Measurements from ENCODE around the gene MBD5. TPM values are rescaled to one million over a fixed set of nuclear protein-coding genes. Genes with fewer than 3 reads are reported as not detected.
"Not testable (repeated sequence)": the region's sequence is repeated elsewhere in the genome, so short reads cannot be mapped to it uniquely, and the experiment has no call there.

Gene MBD5
- total and polyA plus RNA-seq, 7 donors = 2.3 to 81.1 (median 67.0) TPM

- WGBS, 2 donors = 86 to 89% methylated on average over 6 of the region's 6 CpGs
- intact Hi-C loops (cut with DNase I) = no loop called here
These were observed 521.7 kb downstream of the MBD5 start for GRCh38 chr2:148542614-148543013.

GRCh38 chr2:148543088-148543540 is 522.2 kb downstream of the MBD5 start:
- WGBS, 2 donors = 94% methylated on average over 5 of the region's 5 CpGs
- H3K27ac ChIP-seq; H3K9me3 ChIP-seq; intact Hi-C loops (cut with DNase I); DNase-seq; H3K27me3 ChIP-seq; H3K36me3 ChIP-seq; H3K4me3 ChIP-seq; H3K4me1 ChIP-seq: not testable (repeated sequence)

More at GRCh38 chr2:148542614-148543013, 521.7 kb downstream of the MBD5 start:
- H3K9me3 ChIP-seq = no peaks in the 10 kb centered on the region
- H3K27ac ChIP-seq = no peak overlapping the region
- H3K27me3 ChIP-seq = no peaks in the 10 kb centered on the region
- H3K4me3 ChIP-seq = no peak overlapping the region
- H3K36me3 ChIP-seq = no peaks in the 10 kb centered on the region
- DNase-seq = no peak
- no peaks in the 10 kb centered on the region for H3K4me1 ChIP-seq
- no peak for TF ChIP-seq POLR2AphosphoS5 (IDR thresholded peaks at IDR 0.05)
- no peak for TF ChIP-seq EP300 (IDR thresholded peaks at IDR 0.05)
- no peak for TF ChIP-seq POLR2A (IDR thresholded peaks at IDR 0.05)
- TF ChIP-seq, protein P1, sequence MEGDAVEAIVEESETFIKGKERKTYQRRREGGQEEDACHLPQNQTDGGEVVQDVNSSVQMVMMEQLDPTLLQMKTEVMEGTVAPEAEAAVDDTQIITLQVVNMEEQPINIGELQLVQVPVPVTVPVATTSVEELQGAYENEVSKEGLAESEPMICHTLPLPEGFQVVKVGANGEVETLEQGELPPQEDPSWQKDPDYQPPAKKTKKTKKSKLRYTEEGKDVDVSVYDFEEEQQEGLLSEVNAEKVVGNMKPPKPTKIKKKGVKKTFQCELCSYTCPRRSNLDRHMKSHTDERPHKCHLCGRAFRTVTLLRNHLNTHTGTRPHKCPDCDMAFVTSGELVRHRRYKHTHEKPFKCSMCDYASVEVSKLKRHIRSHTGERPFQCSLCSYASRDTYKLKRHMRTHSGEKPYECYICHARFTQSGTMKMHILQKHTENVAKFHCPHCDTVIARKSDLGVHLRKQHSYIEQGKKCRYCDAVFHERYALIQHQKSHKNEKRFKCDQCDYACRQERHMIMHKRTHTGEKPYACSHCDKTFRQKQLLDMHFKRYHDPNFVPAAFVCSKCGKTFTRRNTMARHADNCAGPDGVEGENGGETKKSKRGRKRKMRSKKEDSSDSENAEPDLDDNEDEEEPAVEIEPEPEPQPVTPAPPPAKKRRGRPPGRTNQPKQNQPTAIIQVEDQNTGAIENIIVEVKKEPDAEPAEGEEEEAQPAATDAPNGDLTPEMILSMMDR (IDR thresholded peaks at IDR 0.05) = no peak

GRCh38 chr2:148545390-148546256 is 524.7 kb downstream of the MBD5 start:
- intact Hi-C loops (cut with DNase I) = no loop called here
- 84 to 90% methylated on average over 8 of the region's 8 CpGs for WGBS, 2 donors
- Histone ChIP-seq H3K27me3 (no peaks in the 10 kb centered on the region), H3K4me3 (no peak overlapping the region), H3K9me3 (no peaks in the 10 kb centered on the region), H3K27ac (no peak overlapping the region), H3K4me1 (no peaks in the 10 kb centered on the region), H3K36me3 (no peaks in the 10 kb centered on the region)
- TF ChIP-seq, protein P1 (IDR thresholded peaks at IDR 0.05) = no peak
- TF ChIP-seq EP300 (IDR thresholded peaks at IDR 0.05) (no peak), POLR2A (IDR thresholded peaks at IDR 0.05) (no peak), POLR2AphosphoS5 (IDR thresholded peaks at IDR 0.05) (no peak)
- DNase-seq = no peak

GRCh38 chr2:148546270-148546669 is 525.4 kb downstream of the MBD5 start:
- TF ChIP-seq POLR2A (IDR thresholded peaks at IDR 0.05) (no peak), EP300 (IDR thresholded peaks at IDR 0.05) (no peak), POLR2AphosphoS5 (IDR thresholded peaks at IDR 0.05) (no peak)
- TF ChIP-seq, protein P1 (IDR thresholded peaks at IDR 0.05) = no peak
- Histone ChIP-seq H3K36me3 (no peaks in the 10 kb centered on the region), H3K9me3 (no peaks in the 10 kb centered on the region), H3K4me3 (no peak overlapping the region), H3K27ac (no peak overlapping the region), H3K27me3 (no peaks in the 10 kb centered on the region), H3K4me1 (no peaks in the 10 kb centered on the region)
- no peak for DNase-seq
- intact Hi-C loops (cut with DNase I) = no loop called here
- WGBS, 2 donors = 73 to 98% methylated on average over 1 of the region's 1 CpG

DNA sequence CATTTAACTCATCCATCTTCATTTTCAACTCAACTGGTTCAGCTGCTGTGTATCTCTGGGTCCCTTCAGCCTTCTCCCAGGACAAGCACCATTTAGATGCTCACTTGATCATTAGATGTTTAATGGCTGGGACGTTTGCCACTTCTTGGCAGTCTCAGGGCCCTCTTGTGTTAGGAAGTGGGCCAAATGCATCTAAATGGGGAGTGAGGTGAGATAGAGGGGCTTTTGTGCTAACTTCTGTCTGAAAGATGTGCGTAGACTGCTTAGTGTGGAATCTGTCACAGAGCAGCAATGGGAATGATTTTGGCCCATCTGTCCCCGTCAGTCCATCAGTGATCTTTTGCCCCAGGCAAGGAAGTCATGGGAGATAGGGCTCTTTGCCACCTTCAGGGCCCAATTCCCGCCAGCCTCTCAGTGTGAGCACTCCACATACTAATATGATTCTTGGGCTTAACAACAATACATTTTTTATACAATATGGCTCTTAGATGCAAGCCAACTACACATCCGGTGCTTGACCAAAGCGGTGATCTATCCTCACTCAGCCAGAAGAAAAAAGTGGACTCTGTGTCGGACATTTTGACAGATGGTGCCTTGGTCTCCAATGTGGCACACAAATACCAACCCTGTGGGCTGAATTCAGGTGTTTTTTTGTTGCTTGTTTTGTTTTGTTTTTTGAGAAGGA is 528.0 kb downstream of the MBD5 start:
- no peak for DNase-seq
- H3K27ac ChIP-seq = no peak overlapping the region
- TF ChIP-seq POLR2A (IDR thresholded peaks at IDR 0.05) (no peak), POLR2AphosphoS5 (IDR thresholded peaks at IDR 0.05) (no peak), EP300 (IDR thresholded peaks at IDR 0.05) (no peak)
- TF ChIP-seq, protein P1 (IDR thresholded peaks at IDR 0.05) = no peak
- H3K4me3 ChIP-seq = no peak overlapping the region
- no peaks in the 10 kb centered on the region for H3K36me3 ChIP-seq
- intact Hi-C loops (cut with DNase I) = no loop called here
- H3K9me3 ChIP-seq = no peaks in the 10 kb centered on the region
- WGBS, 2 donors = 88 to 91% methylated on average over 7 of the region's 7 CpGs
- no peaks in the 10 kb centered on the region for H3K27me3 ChIP-seq
- H3K4me1 ChIP-seq = no peaks in the 10 kb centered on the region
